Esophagus mucosa (tissue), 1 donor: Measurements from ENCODE around the gene TNFRSF6B. TPM values are rescaled to one million over a fixed set of nuclear protein-coding genes. Genes with fewer than 3 reads are reported as not detected.
"Not testable (repeated sequence)": the region's sequence is repeated elsewhere in the genome, so short reads cannot be mapped to it uniquely, and the experiment has no call there.

Experiments used
- ATAC-seq: fragments of 200-7000 bp; cut with Tn5 transposase; one replicate; pipeline ENCODE4 v1.9.1; 2020
- total RNA-seq: library from RNA; stranded (reverse); gene quantifications from one replicate; pipeline ENCODE4 v1.2.4, GENCODE V29; 2023
- donor health status: DM: yes; HTN: yes; CAD: no.

TNFRSF6B gene
- total RNA-seq, 1 donor from 2014 or later, result 4.5 TPM

- no peak for ATAC-seq
Measured at GRCh38 chr20:63709149-63709527, 12.7 kb downstream of the TNFRSF6B start.

GRCh38 chr20:63711085-63711645, 14.7 kb downstream of the TNFRSF6B start:
- ATAC-seq, result no peak

GRCh38 chr20:63712191-63712590, 15.7 kb downstream of the TNFRSF6B start:
- ATAC-seq, result no peak

- ATAC-seq, result no peak
Measured at GRCh38 chr20:63714858-63715257, 18.4 kb downstream of the TNFRSF6B start.

GRCh38 chr20:63718996-63719395, 22.5 kb downstream of the TNFRSF6B start:
- no peak for ATAC-seq

GRCh38 chr20:63722967-63723622, 26.6 kb downstream of the TNFRSF6B start:
- not testable (repeated sequence) for ATAC-seq

GRCh38 chr20:63730189-63730733, 33.8 kb downstream of the TNFRSF6B start:
- not testable (repeated sequence) for ATAC-seq

- no peak for ATAC-seq
Measured at GRCh38 chr20:63731410-63731809, 35.0 kb downstream of the TNFRSF6B start.

- ATAC-seq, result no peak
Measured at GRCh38 chr20:63732118-63733095, 36.0 kb downstream of the TNFRSF6B start.

- ATAC-seq, result no peak
Measured at GRCh38 chr20:63733117-63733516, 36.7 kb downstream of the TNFRSF6B start.

GRCh38 chr20:63733579-63734081, 37.2 kb downstream of the TNFRSF6B start:
- no peak for ATAC-seq

GRCh38 chr20:63734111-63734945, 37.9 kb downstream of the TNFRSF6B start:
- ATAC-seq, result no peak

GRCh38 chr20:63734946-63735858, 38.8 kb downstream of the TNFRSF6B start:
- no peak for ATAC-seq

GRCh38 chr20:63735859-63736718, 39.6 kb downstream of the TNFRSF6B start, which contains the start of gene LIME1:
Gene LIME1, plus strand, starts transcription at chr20:63736664. Its CDS starts 886 bp downstream, at chr20:63737550.
- peak; percentile 18 for ATAC-seq

- ATAC-seq, result no peak
Measured at GRCh38 chr20:63736893-63737694, 40.6 kb downstream of the TNFRSF6B start.

GRCh38 chr20:63737695-63737944, 41.2 kb downstream of the TNFRSF6B start:
- no peak for ATAC-seq

GRCh38 chr20:63737945-63738686, 41.7 kb downstream of the TNFRSF6B start:
- ATAC-seq, result no peak

- peak; percentile 8 for ATAC-seq
Measured at GRCh38 chr20:63738687-63739129, 42.3 kb downstream of the TNFRSF6B start.
